Hematopoietic multipotent progenitor cell (in vitro differentiated cells): ENCODE results near the gene NFATC1. TPM values are rescaled to one million over a fixed set of nuclear protein-coding genes. Genes with fewer than 3 reads are reported as not detected.
"Not testable (repeated sequence)": the region's sequence is repeated elsewhere in the genome, so short reads cannot be mapped to it uniquely, and the experiment has no call there.

Experiments
- DNase-seq, 3 donors: peaks; one replicate each; pipeline ENCODE4 v3.0.0-alpha.2; 2011 to 2015; ENCODE audit warnings: low read depth in 2 of 3, low spot score in 2 of 3
- total RNA-seq: library from RNA; depleted of rRNA; stranded (reverse); fragments of >200 nt; gene quantifications from one replicate; pipeline ENCODE4 v1.2.3, GENCODE V29; 2012

NFATC1 gene
- total RNA-seq, 1 donor, result 49.3 TPM

DNA sequence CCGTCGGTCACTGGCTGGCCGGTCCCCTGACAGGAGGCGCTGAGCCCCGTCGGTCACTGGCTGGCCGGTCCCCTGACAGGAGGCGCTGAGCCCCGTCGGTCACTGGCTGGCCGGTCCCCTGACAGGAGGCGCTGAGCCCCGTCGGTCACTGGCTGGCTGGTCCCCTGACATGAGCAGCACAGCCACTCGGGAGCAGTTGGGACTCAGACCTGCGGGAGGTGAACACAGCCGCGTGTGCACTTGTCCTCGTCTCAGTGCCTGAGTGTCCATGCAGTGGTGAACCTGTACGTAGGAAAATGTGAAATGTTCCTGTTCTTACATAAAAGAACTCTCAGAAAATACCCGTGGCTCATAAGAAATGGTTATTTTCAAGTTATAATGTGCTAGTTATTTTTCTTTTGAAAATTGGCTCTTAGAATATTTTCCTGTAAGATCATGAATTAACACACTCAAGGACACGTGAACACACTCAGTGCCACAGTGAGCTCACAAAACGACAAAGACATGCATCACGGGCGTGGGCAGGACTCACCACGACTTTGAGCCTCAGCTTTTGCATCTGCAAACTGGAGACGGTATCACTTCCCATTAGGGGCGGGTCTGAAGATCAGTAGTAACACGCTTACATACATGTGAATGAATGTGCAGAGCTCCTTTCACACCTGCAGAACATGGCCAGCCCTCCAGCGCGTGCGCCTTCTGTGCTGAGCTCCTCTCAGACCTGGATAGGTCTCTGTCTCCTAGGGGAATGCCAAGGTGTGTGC is 21.1 kb upstream of the NFATC1 start:
- no peak for DNase-seq

- no peak for DNase-seq
Observed at GRCh38 chr18:79375441-79376154, 20.1 kb upstream of the NFATC1 start.

DNA sequence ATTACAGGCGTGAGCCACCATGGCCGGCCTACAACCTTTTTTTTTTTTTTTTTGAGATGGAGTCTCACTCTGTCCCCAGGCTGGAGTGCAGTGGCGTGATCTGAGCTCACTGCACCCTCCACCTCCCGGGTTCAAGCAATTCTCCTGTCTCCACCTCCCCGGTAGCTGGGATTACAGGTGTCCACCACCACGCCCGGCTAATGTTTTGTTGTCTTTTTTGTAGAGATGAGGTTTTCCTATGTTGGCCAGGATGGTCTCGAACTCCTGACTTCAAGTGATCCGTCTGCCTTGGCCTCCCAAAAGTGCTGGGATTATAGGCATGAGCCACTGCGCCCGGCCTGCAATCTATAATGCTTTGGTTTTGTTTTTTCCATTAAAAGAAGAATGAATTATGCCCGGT is 19.1 kb upstream of the NFATC1 start:
- not testable (repeated sequence) for DNase-seq

DNA sequence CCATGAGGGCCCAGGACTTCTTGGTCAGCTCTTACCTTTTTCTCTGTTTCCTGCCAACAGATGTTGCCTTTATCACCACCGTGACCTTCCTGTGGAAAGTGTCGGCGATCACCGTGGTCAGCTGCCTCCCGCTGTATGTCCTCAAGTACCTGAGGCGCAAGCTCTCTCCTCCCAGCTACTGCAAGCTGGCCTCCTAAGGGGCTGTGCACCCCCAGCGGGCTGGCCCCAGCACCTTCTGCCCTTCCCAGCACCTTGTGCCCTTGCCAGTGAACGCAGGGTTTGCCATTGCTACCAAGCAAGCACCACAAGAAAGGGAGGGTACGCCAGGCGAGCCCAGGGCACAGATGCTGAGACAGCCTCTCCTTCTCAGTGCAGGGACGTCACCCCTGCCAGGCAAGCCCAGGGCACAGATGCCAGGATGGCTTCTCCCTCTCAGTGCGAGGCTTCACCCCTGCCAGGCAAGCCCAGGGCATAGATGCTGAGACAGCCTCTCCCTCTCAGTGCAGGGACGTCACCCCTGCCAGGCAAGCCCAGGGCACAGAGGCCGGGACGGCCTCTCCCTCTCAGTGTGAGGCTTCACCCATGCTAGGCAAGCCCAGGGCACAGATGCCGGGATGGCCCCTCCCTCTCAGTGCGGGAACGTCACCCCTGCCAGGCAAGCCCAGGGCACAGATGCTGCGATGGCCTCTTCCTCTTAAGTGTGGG is 18.4 kb upstream of the NFATC1 start:
- no peak for DNase-seq

DNA sequence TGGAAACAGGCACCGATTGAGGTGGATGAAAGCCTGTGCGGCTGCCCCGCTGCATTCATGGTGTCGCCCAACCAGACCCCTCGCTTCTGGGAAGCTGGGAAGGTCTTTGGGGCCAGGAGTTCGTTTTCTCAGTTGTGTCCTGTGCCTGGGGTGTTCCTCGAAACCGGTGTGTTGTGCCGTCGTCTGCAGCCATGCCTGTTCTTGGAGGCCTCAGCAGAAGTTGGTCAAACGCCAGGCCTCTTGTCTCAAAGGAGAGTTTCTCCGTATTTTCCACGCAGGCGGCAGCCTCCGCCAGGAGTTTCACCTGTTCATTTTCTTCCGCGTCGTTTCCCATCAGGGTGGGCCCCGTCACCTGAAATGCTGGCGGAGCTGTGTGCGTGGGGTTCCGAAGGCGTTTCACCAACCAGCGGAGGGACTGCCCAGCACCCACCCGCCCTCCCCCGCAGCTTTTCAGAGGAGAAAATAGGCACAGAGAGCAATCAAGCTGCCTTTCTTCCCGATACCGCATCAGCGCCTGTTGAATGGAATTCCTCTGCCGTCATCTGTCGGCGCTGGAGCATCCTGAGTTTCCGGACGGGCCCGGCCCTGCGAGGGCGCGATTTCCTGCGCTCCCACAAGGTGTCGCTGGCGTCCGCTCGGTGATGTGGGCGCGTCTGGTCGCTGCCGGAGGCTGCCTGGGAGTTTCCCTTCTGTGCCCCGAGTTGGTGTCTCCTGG is 17.0 kb upstream of the NFATC1 start:
- DNase-seq, result peak; percentile 68 to 73 (median 69)

- DNase-seq, result no peak
Observed at GRCh38 chr18:79379251-79379905, 16.4 kb upstream of the NFATC1 start.

DNA sequence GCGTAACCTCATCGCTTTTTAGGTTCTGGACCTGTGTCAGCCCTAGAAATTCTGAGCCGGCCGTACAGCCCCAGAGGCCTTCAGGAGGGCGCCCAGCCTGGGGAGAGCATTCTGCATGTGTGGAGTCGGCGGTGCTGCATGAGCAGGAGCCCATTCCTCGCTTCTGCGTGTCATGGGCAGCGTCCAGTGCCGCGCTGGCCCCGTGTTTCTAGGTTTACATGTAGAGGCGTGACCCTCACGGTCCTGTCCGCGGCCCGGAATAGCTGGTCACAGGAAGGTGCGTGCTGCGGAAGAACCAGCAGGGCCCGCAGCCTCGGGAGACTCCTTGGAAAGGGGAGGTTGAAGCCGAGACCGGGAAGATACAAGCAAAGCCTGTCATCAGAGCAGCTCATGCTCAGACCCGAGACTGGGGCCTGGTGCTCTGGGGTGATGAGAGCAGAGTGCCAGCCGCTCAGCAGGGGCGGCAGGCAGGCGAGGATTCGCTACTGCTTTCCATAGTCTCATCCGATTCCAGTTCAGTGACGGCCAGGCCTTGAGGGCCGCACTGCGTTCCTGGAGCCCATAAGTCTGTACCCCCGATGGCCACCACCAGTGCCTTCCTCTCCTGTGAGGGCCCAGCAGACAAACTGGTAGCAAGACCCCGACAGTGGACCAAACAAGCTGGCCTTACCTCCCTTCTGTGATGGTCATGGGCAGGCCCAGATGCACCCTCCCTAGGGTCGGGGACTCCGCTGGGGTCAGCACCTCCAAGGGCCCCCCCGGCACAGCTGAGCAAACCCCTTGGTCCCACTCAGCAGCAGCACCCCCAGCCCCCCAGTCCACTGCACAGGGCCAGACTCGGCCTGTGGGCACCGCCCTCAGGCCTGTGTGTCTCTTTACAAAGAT is 15.6 kb upstream of the NFATC1 start:
- no peak for DNase-seq

DNA sequence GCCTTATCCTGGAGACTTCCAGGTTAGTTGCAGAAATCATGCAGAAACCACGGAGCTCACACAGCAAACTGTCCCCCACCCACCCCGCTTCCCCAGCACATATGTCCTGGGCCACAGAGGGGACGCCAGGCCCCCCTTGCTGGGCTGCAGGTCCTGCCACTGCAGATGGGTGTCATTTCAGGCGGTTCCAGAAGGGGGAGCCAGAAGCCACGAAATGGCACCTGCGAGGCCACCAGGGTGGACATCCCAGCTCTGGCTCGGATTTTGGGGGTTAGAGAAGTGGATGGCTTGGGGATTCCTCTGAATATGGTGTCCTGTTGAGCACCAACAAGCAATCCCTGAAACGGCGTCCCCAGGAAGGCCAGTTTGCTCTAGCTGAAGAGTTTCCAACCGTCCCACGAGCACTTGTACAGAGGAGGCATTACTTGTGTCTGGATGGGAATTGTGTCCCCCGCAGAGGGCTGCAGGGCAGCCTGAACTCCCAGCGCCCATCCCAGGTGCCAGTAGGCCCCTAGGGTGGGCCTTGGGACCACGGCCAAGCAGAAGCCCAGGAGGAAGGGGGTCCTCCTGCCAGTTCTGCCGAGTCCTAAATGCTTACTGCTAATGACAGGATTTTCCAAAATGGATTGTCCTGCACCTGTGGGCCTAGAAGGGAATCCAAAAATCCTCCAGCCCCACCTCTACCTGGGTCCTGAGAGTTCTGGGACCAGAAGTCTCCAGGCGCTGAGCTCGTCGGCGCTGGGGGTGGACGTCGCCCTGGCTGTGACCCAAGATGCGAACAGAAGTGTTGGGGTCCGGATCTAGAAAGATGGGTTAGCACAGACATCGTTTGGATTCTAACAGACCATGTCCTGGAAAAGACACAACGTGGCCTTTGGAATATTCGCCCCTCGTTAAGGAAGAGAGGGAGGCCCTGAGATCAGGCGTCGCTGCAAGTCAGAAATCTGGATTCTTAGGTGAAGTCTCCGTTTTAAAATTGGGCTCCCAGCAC is 14.6 kb upstream of the NFATC1 start:
- peak in 2 of 3 donors; percentile 42 to 71 for DNase-seq

DNA sequence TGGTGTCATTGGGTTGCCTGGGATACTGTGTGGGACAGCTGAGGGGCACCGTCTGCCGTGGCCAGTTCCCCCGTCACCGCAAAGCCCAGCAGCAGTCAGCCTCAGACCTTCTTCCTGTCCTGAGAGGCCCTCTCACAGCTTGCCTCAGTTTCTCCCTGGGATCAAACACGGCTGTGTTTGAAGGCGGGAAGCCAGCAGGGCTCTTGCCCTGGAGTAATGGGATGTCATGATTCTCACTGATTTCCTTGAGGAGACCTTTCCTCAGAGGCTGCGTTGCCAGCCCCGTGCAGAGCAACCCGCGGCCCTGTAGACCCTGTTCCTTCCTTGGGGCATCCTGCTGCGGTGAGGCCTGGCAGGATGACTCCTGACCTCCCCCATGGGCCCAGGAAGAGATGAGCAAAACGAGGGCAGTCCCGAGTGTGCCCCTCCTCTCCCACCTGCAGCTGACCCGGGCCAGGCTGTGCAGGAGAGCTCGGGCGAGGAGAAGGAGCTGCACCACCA is 13.9 kb upstream of the NFATC1 start:
- no peak for DNase-seq

GRCh38 chr18:79382681-79383387 is 12.9 kb upstream of the NFATC1 start:
- no peak for DNase-seq

- DNase-seq, result no peak
Observed at GRCh38 chr18:79383388-79384056, 12.2 kb upstream of the NFATC1 start.

DNA sequence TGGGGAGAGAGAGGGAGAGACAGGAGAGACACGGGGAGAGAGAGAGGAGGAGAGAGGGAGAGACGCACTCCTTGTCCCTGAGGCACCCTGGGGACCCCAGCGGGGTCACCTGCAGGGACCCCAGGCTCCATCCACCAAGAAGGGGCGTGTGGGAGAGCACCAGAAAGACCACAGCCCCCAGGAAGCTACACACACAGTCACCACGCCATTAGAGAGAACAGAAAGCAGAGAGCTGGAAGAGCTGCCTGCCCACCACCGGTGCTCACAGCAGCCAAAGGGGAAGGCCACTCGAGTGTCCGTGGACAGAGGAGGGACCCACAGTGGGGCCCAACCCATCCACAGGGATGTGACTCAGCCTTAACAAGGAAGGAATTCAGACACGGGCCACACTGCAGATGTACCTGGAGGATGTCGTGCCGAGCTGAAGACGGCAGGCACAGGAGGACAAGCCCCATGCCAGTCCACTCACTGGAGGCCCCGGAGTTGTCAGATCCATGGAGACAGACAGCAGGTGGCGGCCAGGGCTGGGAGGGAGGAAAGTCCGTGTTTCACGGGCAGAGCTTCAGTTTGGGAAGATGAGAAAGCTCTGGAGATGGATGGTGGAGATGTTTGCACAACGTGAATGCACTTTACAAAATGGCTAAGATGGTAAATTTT is 11.5 kb upstream of the NFATC1 start:
- no peak for DNase-seq

DNA sequence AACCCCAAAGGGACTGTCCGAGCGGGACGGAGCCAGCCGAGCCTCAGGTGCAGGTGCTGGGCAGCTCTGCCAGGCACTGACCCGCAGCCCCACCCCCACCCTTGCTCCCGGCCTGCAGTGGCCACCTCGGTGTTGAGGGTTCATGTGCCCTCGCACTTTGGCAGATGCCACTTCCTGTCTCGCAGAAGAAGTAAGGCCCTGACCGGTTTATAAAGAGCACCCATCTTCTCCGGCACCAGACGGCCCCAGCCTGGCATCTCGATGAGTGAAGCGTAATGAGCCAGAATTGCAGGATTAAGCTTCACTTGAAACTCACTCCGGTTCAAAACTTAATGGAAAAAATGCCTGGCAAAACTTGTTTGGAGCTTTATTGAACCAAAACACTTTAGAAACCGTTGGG is 10.9 kb upstream of the NFATC1 start:
- DNase-seq, result no peak

- no peak for DNase-seq
Observed at GRCh38 chr18:79385326-79385707, 10.4 kb upstream of the NFATC1 start.

- no peak for DNase-seq
Observed at GRCh38 chr18:79385708-79386341, 9.9 kb upstream of the NFATC1 start.

DNA sequence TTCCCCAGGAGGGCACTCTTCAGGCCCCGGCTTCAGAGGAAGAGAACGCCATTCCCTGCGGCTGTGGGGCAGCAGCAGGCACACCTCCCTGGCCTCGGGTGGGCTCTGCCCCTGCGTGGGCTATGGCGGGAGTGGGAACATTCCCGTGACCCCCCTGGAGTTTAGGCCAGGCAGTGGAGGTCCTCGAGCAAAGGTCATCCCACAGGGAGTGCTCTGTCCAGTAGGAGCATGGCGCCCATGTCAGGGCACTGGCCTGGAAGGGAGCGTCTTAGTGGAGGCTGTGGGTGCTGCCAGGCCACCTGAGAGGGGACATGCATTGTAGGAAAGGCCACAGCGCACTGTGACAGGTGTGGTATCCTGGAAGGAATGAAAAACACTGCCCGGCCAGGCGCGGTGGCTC is 9.2 kb upstream of the NFATC1 start:
- DNase-seq, result no peak
